Measurements from ENCODE around the gene NHLRC4.

Gene NHLRC4

DNA sequence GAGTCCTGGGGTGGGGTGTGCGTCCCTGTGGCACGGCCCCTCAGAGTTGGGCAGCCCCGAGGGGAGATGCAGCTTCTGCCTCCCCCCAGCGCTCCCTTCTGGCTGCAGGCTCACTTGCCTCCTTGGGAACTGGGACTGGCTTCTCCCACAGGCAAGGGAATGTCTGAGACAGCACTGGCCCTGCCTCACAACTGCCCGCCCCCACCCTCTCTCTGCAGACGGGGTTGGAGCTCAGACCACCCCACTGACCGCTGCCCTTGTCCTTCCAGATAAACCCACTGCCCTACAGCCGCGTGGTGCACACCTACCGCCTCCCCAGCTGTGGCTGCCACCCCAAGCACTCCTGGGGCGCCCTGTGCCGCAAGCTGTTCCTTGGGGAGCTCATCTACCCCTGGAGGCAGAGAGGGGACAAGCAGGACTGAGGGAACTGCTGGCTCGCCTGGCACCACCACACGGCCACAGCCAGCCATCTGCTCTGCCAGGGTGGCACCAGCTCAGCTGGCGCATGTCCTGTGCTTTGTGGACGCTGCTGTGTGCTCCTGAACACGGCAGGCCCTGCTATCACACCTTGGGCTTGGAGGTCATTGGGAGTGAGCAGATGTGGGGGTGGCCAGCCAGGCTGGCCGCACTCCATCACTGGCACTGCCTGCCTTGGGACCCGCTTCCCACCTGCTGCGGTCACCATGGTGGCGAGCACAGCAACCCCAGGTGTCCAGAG lies 16.0 kb downstream of the NHLRC4 start:
- no peak for DNase-seq (ENCODE audit: low read depth in 2 of 2)

DNA sequence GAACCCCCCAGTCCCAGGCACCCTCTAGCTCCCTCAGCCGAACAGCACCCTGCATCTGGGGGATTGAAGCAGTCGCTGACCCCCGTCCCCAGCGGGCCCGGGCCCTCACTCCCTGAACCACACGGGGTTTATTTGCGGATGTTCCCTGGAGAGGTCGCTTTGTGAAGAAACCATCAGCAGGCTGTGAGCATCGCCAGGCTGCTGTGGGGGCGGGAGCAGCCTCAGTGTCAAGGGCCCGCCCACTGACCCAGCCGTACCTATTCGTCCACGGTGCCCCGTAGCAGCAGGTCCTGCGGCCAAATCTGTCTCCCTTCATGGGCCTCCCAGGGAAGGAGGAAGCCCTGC lies 16.6 kb downstream of the NHLRC4 start:
- no peak for DNase-seq (ENCODE audit: low read depth in 2 of 2)

DNA sequence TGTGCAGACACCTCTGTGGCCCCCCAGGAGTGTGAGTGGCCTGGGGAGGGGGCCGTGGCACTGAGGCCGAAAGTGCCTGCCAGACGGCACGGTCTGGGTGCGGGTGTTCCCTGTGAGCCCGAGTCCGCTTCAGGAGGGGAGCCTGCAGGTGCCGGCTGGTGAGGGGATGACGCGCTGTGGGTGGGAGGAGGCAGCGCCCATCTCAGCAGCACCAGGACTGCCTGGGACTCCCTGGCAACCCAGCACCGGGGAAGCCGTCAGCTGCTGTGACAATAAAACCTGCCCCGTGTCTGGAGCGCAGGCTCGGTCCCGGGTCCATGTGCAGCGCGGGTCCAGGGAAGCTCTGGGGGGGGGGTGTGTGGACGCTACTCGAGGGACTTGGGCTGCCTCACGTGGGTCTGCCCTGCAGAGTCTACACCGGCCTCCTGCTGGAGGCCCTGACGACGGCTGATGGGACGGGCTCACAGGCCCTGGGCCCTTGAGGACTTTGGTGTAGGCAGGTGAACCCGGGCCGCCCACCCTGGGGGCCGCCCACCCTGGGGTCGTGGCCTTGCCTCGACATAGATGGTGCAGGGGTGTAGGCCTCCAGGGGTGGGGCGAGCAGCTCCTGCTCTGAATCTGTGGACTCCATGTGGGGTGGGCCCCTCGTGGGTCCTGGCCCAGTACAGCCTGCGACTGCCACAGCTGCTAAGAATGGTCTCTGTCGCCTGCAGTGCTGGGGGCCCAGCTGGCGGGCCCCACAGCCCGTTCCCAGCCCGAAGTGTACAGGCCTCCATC lies 17.2 kb downstream of the NHLRC4 start:
- no peak for DNase-seq (ENCODE audit: low read depth in 2 of 2)

DNA sequence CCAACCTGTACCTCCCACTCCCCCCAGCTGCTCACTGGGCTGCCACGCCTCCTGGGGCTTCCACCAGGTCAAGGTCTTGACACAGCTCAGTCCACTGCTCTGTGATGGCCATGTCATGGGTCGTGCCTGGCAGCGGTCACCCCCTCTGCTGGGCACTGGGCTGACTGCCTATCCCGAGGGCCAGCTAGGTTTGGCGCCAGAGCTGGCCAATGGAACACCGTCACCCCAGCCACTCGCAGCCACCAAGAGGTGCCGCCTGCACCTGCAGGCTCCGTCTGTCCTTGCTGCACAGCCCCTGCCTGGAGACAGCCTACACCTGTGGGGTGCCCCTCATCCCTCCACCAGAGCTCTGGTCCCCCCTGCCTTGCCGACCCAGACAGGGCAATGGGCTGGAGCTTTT lies 18.5 kb downstream of the NHLRC4 start:
- no peak for DNase-seq (ENCODE audit: low read depth in 2 of 2)

DNA sequence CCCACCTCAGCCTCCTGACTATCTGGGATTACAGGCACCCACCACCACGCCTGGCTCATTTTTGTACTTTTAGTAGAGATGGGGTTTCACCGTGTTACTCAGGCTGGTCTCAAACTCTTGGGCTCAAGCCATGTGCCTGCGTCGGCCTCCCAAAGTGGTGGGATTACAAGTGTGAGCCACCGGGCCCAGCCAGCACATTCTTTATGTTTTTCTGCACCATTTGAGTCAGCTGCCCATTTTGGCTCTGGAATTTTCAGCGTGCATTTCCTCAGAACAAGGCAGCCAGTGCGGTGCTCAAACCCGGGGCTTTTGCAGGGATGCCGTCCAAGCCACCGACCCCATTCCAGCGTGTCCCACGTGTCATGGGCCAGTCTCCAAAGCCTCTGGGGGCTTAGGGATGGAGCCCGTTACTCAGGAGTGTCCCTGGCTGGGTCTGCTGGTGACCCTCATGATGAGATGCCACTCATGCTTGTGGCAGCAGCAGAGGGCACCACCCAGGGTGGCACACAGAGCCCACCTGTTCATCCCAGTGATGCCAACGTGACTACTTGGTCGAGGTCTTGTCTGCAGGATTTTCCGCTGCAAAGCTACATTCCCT lies 19.3 kb downstream of the NHLRC4 start:
- no peak for DNase-seq (ENCODE audit: low read depth in 2 of 2)

DNA sequence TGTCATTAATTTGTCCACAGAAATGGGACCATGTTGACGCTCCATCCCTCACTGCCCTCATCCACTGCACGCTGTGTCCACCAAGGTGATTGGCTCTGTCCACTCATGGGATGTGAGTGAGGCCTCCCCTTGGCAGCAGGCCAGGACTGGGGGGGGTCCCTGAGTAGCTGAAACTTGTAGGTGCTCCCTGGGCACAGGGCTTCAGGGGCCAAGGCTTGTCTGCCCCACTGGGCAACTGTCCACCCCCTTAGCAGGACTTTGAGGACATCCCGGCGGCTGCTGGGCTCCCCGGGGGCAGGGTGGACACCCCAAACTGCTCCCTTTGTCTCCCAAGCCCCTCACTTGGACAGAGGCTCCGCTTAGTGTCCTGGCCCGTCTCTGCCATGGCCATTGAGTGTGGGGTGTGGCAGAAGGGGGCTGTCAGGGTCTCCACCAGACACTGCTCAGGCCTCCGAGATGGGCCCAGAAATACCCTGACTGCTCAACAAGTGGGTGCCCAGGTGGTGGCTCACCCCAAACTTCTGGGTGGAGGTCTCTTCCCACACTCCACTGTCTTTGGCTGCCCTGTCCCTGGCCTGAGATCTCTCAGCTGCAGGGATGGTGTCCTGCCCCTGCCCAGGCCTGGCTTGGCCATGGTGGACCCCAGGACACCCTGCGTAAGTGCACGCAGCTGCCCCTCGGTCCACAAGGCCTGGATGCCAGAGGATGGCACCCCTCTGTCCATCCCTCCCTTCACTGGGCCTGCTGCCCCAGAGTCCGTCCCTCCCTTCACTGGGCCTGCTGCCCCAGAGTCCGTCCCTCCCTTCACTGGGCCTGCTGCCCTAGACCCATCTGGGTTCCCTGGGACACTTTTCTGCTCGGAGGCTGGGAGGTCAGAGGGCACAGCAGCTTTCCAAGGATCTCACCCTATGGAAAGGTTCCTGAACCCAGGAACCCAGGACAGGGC lies 20.1 kb downstream of the NHLRC4 start:
- DNase-seq (ENCODE audit: low read depth in 2 of 2) = no peak

DNA sequence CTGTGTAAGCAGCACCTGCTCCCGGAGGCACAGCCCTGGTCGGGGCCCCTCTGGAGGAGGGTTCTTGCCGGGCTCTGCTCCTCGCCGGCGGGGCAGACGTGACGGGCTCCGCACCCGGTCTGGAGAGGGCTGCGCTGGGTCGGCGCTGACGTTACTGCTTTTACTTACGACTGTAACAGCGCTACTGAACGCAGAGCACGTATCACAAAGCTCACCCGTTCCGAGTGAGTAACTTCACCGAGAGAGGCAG lies 21.8 kb downstream of the NHLRC4 start:
- peak in 1 of 2 experiments; percentile 46 for DNase-seq (ENCODE audit: low read depth in 2 of 2)

DNA sequence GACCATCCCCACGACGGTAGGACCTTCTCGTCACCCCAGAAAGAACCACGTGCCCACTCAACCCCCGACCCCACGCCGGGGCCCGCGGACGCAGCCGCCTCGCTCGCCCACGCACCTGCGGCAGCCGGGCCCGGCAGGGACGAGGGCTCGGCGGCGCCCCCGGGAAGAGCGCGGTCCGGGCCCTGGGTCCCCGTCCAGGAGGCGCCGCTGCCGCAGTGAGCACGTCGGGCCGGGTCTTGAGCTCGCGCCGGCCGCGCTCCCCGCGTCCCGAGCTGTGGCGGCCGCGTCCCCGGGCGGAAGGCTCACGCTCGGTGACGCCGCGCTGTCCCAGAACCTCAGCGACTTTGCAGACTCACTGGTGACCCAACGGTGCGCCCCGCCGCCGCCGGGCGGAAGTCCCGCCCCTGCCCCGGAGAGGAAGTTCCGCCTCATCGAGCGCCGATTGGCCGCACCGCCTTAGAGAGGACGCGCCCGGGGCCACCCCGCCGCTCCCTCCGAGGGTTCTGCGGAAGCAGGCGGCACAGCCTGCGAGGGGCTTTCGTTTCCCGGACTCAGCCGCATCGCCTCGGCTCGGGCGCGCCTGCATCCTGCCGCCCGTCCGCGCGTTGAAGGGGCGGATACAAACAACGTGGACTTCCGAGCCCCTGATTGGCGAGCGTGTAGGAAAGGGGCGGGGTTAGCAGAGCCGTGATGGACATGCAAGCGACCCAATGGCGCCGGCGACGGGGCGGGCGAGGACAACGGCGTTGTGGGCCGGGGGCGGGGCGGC lies 22.3 kb downstream of the NHLRC4 start:
- peak; percentile 95 to 98 for DNase-seq (ENCODE audit: low read depth in 2 of 2)

DNA sequence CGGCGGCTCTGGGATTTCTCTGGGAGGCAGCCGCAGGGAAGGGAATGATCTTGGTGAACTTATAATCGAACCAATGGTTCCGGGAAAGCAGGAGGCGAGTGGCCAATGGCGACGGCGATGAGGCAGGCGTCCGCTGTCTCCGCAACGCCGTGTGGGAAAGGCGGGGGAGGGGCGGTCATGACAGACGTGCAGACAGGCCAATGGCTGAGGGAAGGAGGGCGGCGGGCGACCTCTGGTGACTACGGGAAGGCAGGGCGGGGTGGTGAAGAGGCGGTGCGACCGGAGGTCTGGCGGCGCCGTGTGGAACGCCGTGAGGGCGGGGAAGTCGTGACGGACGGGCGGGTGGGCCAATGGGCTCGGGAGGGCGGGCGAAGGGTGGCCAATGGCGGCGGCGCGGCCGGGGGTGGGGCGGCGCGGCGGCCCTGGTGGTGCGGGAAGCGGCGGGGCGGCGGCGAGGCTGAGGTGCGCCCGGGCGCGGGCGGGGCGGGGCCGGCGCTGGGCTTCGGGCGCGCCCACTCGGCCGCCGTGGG lies 22.9 kb downstream of the NHLRC4 start, which contains the start of gene RAB40C:
Gene RAB40C (plus strand): TSS at position 409 of the 530 bp plus-strand sequence. CDS start 226 bp downstream, outside the sequence.
- peak; percentile 98 to 99 for DNase-seq (ENCODE audit: low read depth in 2 of 2)

DNA sequence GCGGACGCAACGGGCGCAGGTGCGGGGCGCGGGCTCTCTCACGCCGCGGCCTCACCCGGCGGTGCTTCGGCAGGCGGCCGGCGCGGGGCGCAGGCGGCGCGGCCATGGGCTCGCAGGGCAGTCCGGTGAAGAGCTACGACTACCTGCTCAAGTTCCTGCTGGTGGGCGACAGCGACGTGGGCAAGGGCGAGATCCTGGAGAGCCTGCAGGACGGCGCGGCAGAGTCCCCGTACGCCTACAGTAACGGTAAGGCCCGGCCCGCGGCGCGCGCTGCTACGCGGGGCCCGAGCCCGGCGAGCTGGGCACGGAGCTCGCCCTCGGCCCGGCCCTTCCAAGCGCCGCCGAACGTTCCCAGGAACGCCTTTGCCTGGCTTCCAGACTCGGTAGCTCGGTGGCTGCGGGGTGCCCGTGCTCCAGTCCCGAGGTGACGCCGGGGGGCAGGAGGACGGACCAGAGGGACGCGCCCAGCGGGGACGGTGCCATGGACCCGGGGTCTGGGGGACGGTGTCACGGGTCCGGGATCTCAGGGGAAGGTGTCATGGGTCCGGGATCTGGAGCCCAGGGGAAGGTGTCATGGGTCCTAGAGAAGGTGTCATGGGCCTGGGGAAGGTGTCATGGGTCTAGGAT lies 23.5 kb downstream of the NHLRC4 start:
- DNase-seq (ENCODE audit: low read depth in 2 of 2) = no peak

DNA sequence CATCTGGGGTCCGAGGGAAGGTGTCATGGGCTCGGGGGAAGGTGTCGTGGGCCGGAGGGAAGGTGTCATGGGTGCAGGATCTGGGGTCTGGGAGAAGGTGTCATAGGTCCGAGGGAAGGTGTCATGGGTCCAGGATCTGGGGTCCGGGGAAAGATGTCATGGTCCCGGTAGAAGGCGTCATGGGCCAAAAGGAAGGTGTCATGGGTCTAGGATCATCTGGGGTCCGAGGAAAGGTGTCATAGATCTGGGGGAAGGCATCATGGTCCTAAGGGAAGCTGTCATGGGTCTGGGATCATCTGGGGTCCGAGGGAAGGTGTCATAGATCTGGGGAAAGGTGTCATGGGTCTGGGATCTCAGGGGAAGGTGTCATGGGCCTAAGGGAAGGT lies 24.0 kb downstream of the NHLRC4 start:
- no peak for DNase-seq (ENCODE audit: low read depth in 2 of 2)

DNA sequence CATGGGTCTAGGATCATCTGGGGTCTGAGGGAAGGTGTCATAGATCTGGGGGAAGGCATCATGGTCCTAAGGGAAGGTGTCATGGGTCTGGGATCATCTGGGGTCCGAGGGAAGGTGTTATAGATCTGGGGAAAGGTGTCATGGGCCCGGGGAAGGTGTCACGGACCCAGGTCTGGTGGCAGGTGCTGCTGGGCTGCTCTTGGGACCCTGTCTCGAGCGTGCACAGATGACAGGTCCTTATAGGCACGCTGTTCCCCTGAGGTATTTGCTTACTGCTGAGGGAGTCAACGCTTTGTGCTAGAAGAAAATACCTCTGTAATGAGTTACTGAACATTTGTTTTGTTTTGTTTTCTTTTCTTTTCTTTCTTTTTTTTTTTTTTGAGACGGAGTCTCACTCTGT lies 24.4 kb downstream of the NHLRC4 start:
- DNase-seq (ENCODE audit: low read depth in 2 of 2) = no peak

DNA sequence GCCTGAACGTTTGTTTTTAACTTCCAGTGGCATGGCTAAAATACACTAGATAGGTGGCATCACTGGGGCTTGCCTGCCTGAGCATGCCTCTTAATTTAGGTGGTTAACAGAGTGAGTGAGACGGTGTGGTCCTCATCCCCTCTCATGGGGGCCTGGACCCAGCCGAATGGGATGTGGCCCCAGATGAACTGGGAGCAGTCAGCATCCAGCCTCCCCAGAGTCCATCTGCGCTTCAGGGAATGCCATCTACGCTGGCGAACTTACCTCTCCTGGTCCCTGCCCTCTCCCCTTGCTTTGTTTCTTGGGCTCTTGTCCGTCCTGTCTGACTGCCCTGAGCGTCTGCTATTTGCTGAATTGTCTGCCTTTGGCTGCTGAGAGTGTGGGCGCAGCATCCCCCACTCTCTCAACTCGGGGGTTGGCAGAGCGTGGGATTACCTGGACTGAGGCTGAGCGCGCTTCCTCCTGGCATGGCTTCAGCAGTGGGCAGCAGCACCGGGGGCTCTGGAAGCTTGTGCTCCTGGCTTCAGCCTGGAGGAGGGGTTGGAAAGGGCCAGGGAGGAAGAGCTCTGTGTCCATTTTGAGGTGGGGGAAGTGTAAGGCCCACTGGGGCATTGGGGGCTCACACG lies 25.2 kb downstream of the NHLRC4 start:
- no peak for DNase-seq (ENCODE audit: low read depth in 2 of 2)

DNA sequence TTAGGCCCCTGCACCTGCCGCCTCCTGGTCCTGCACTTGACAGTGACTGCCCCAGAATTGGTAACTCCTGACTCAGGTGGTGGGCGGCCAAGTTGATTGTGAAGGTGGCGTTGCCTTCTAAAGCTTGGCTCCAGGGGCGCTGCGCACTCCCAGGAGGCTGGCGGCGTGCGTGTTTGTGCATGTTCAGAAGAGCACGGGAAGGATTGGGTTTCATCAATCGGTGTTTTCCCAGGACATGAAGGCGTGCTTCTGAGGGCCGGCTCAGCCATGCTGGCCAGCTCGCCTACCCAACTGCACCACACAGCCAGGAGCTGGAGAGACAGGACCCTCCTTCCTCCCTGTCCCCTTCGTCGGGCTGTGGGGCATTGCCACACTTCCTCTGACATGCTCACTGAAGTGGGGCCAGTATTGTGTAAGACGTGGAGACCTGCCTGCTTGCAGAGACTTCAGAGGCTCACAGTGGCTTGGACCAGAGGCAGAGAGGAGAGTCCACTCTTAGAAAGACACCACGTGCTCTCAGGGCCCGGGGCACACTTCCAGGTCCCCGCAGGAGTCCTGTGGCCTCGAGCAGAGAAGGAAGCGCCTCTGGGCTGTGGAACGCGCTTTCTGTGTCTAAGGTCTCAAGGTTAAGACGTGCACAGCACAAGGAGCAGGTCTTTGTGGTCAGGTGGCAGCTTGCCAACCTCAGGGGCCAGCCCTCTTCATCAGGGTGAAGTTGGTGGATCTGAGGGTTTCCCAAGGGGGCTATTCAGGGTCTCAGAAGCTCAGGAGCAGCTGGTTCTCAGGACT lies 25.9 kb downstream of the NHLRC4 start:
- DNase-seq (ENCODE audit: low read depth in 2 of 2) = no peak

DNA sequence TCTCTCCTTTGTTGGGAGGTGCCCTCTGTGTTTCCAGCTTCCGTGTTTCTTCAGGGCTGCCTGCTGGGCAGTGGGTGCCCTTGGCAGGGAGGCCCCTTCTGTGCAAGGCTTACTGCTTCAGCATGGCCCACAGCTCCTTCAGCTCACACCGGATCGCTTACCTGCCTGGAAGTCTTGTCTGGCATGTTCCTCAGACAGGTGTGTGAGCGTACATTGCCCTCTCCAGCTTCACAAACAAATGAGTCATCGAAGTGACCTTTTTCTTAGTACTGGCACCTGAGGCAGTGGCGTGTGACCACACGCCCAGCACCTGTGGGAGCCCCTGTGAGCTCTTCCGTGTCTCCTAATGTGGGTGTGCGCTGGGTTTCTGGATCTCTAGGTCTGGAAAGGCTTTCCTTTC lies 26.6 kb downstream of the NHLRC4 start:
- DNase-seq (ENCODE audit: low read depth in 2 of 2) = no peak

DNA sequence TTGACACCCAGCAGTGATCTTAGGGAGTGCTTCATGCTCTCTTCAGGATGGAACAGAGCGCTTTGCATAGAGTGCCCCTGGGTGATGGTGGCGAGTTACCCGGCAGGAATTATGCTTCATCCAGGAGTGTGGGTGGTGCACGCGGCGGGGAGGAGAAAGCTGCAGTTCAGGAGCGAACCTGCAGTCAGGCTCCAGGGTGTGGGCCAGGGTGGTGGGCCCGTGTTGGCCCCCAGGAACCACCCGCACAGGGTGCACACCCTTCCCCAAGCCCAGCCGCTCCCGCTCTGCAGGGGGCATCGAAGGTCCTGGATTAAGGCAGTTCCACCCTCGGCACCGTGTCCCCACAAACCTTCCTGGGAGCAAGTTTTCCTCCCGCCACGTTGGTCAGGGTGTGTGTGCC lies 27.0 kb downstream of the NHLRC4 start:
- no peak for DNase-seq (ENCODE audit: low read depth in 2 of 2)

DNA sequence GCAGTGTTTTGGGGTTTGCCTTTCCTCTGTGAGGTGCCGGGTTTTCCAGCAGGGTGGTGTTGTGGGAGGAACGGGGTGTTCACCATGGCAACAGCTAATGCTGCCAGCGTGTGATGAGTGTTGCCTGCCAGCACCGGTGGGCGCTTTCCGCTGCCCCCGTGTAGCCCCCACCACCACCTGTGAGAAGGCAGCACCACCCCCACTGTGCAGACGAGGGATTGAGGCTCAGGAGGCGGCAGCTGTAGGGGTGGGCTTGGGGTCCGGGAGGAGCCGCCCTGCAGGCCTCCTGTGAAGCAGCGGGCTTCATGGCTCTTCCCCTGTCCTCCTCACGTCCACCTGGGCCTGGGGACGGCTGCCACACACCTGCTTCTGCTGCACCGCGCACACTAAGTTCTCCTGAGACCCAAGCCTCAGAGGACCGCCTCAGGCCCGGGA lies 28.3 kb downstream of the NHLRC4 start:
- DNase-seq (ENCODE audit: low read depth in 2 of 2) = no peak

DNA sequence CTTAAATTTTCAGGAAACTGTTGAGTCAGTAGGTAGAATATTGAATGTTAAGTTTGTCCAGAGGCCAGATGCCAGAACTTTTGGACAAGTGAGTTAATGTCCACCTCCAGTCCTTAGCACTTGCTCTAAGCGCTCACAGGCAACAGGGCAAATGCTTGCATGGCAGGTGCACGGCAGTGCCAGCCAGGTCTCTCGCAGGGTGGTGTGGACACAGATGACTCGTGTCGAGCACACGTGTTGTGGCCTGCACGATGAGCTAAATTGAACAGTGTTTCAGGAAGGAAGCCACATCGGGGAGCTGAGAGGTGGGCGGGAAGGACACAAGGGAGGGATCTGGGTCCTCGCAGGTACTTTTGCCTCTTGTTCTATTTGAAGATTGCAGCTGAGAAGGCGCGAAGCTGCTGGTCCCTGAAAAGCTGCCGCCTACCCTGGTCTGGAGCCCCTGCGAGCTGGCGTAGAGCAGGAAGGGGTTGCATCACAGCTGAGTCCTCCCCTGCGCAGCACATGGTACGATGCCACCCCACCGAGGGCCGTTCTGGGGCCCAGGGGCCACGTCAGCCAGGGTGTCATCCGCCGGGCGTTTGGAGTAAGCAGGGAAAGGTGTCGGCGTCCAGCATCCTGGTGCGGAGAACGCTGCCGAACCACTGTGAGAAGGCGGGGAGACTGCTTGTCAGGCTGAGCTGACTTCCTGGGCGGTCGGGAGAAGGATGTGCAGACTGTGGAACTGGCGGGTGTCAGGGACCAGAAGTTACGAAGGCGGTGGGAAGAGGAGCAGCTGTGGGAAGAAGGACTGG lies 29.3 kb downstream of the NHLRC4 start:
- no peak for DNase-seq (ENCODE audit: low read depth in 2 of 2)

DNA sequence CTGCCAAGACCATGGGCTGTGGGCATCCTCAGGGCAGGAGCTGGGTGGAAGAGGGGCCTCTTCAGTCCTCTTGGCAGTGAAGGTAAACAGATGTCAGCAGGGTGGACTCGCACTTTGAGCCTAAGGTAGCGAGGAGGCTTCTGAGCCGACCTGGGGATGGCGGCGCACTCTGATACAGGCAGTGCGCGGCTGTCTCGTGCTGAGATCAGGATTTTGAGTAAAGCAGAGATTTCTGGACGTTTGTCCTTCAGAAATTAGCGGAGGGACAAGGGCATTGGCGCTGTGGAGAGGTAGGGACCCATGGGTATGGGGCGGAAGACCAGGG lies 29.9 kb downstream of the NHLRC4 start:
- DNase-seq (ENCODE audit: low read depth in 2 of 2) = no peak
